HG02884 (cell line): Measurements from ENCODE around the gene SPIRE1.
"Not testable (repeated sequence)": the region's sequence is repeated elsewhere in the genome, so short reads cannot be mapped to it uniquely, and the experiment has no call there.

ENCODE experiments used
- ATAC-seq: cut with Tn5 transposase; IDR thresholded peaks from one replicate; pipeline ENCODE4 v1.9.1; 2021; ENCODE audit warnings: mild to moderate bottlenecking, moderate library complexity; ENCODE audit not compliant: unreplicated experiment

The SPIRE1 gene

GRCh38 chr18:12423393-12423792 lies 234.5 kb downstream of the SPIRE1 start:
- ATAC-seq: no peak

- ATAC-seq: no peak
Observed at GRCh38 chr18:12422936-12423335, 235.0 kb downstream of the SPIRE1 start.

DNA sequence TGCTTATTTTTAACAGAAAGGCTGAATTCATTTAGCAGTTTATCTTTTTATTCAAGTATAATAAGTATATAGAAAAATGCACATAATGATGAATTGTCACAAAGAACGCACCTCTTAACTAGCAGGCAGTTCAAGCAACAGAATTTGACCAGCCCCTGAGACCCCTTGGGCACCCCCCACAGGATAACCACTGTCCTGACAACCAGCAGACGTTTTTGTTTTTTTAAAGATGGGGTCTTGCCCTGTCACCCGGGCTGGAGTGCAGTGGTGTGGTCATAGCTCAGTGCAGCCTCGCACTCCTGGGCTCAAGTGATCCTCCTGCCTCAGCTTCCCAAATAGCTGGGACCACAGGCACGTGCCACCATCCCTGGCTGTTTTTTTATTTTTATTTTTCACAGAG lies 236.2 kb downstream of the SPIRE1 start:
- no peak for ATAC-seq

DNA sequence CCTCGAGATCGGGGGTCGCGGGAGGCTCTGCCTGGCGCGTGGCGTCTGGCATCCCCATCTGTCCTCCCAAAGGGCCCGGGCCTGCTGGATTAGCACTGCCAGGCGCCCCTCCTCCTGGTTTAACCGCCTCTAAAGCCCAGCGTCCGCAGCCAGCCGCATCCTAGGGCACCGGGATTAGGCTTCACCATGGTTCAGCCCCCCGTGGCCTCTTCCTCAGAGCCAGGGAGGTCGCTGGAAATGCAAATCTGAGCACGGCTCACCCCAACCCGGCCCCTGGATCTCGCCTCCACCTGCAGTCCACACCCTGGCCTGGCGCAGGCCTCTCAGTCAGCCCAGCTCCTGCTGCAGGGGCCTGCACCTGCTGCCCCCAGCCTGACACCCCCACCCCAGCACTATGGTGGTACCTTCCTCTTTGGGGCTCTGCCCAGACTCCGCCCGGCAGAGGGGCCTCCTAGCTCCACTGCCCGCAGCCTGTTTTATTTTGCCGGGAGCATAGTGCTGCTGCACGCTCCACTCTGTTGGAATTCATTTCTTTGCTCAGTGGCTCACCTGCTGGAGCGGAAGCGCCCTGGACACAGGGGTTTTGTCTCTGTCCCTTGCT lies 237.0 kb downstream of the SPIRE1 start:
- no peak for ATAC-seq

DNA sequence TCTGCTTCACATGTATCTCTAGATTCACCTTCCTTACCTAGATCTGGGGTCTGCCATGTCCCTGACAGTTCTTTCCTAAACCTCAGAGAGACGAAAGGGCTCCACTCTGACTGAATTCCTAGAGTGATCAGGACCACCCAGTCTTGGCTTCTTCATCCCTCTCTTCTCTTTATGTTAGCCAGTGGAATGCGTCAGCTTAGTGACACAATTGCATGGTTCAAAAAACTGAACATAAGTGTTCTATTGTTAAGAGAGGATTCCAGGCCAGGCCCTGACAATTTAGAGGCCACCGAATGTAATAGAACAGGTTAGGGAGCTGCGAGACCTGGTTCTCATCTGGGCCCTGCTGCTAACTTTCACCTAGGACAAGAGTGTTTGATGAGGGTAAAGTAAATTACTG lies 240.2 kb downstream of the SPIRE1 start:
- no peak for ATAC-seq

GRCh38 chr18:12416098-12416729 lies 241.7 kb downstream of the SPIRE1 start:
- no peak for ATAC-seq

GRCh38 chr18:12411456-12411855 lies 246.5 kb downstream of the SPIRE1 start:
- ATAC-seq: no peak

- not testable (repeated sequence) for ATAC-seq
Observed at GRCh38 chr18:12410747-12411146, 247.2 kb downstream of the SPIRE1 start.

DNA sequence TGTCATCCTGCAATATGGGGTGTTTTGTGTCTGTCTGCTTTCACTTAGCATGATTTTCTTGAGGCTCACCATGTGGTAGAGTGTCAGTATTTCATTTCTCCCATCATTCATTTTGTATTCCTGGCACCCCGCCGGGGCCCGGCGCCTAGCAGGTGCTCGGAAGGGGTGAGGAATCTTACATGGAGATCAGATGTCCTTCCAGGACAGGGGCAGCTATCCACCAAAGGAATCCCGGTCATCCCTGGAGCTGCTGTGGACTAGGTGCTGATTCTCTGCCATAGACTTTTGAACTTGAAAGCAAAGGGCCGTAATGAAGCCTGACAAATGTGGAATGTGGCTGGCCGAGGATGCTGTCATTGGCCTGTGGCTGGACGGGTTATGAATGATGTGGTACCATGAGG lies 247.8 kb downstream of the SPIRE1 start:
- no peak for ATAC-seq

GRCh38 chr18:12409469-12409868 lies 248.4 kb downstream of the SPIRE1 start:
- no peak for ATAC-seq

DNA sequence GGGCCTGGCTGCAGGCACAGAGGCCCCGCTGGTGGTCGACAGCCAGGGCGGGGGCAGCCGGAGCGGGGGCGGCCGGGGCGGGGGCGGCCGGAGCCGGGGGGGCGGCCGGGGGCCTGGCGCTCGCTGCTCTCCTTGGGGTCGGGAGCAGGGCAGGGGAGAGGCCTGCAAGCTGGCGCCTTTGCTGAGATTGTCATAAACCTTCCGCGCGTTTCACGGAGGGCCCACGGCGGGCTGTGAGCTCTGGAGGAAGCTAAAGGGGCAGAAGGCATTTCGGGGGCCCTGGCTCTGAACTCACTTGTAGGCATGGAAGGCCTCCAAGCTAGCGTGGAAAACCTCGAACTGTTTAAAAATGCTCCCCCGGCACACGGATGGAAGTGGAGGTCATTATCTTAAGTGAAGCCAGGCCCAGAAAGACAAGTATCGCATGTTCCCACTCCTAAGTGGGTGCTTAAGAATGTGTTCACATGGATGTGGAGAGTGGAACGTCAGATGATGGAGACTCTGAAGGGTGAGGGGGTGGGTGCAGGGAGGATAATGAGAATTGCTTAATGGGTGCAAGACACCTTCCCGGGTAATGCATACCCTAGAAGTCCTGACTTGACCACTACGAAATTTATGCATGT lies 249.5 kb downstream of the SPIRE1 start:
- ATAC-seq: no peak

DNA sequence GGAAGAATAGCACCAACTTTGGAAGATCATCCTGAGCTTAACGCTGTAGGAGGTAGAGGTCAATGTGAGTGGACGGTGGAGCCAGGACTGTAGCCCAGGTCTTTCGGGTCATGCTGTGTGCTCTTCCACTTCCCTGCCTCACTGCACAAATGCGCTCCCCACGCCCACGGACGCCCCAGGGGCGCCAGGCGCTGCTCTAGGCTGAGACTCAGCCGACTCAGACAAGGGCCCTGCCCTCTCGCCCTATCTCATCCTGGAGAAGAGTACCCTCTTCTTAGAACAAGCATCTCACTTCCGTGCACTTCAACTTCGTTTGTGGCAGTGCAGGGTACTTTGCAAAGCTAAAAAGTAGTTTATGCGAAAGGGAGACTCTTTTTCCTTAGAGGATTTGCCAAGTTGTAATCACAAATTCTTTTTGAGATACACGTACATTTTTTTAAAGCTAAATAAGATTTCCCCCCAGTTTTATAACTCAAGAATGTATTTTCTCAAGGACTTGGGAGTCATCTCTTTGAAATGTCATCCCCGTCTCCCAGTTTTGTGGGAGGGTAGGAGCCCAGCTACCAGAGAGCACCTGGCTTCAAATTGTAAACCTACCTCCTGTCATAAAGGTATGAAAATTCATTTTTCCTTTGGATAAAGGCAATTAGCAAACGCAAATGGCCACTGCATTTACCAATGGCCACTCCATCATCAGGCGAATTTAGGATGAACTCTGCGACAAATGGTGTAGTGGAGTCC lies 251.4 kb downstream of the SPIRE1 start:
- ATAC-seq: no peak

DNA sequence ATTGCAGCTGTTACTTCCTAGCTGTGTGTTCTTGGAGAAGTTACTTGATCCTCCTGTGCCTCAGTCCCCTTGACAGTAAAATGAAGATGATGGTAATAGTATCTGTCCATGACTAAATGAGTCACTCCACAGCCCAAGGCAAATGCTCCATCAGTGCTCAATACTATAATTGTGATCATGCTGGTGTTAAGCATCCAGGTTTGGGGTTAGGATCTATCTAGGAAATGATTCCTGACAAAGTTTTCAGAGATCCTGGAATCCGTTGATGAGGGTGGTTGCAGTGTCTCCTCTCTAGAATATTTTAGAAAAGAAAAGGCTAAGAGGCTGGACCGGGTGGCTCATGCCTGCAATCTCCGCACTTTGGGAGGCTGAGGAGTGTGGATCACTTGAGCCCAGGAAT lies 252.8 kb downstream of the SPIRE1 start:
- ATAC-seq: no peak

GRCh38 chr18:12403601-12404506 lies 254.1 kb downstream of the SPIRE1 start:
- ATAC-seq: no peak

- ATAC-seq: no peak
Observed at GRCh38 chr18:12401881-12402280, 256.0 kb downstream of the SPIRE1 start.

GRCh38 chr18:12399231-12399630 lies 258.7 kb downstream of the SPIRE1 start:
- ATAC-seq: no peak

DNA sequence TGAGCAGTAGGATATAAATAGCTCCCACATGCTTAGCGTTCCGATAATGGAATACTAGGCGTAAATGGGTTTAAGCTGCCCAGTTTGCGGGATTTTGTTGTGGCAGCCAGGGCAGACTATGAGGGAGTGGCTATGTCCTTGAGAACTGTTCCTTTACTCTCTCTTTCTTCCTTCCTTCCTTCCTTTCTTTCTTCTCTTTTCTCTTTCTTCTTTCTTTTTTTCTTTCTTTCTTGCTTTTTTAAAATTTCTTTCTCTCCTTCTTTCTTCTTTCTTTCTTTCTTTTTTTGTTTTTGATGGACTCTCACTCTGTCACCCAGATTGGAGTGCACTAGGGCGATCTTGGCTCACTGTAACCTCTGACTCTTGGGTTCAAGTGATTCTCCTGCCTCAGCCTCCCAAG lies 259.3 kb downstream of the SPIRE1 start:
- no peak for ATAC-seq

GRCh38 chr18:12397793-12398192 lies 260.1 kb downstream of the SPIRE1 start:
- ATAC-seq: no peak

GRCh38 chr18:12397254-12397653 lies 260.7 kb downstream of the SPIRE1 start:
- ATAC-seq: no peak
